C4-2B (cell line): ENCODE data around the gene AGAP1.

Source experiments
- CTCF ChIP-seq: fragments of 450-650 bp; conservative IDR thresholded peaks from 2 replicates; pipeline ENCODE4 v1.5.1; 2017; ENCODE audit warnings: mild to moderate bottlenecking
- ZFX ChIP-seq: fragments of 450-650 bp; IDR thresholded peaks from 2 replicates; pipeline ENCODE4 v1.6.1; 2017

- no peak for TF ChIP-seq CTCF
- no peak for TF ChIP-seq ZFX
Observed at GRCh38 chr2:235701206-235701981, 207.6 kb downstream of the AGAP1 start.
